ENCODE results near the gene PPP2CA. TPM values are rescaled to one million over a fixed set of nuclear protein-coding genes. Genes with fewer than 3 reads are reported as not detected.

The PPP2CA gene
- total and polyA plus RNA-seq, 2 of the 4 experiments (the other 2 are of a cell fraction): 70.6 to 73.6 TPM

DNA sequence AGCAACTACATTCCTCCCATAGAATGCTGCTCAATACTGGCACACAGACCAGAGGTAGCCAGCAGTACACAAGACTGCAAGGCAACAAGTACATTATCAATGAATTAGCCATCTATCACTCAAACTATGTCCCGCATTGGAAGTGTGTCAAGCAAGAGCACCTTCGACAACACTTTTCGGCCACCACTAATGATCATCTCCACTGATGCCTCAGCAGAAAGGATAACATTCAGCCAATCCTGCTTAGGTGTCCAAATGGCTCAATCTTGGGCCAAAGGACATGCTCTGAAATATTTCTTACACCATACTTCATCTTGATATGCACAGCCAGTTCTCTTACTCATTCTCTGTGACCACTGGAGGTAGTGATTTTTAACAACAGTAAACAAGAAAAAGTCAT, 74.2 kb downstream of the PPP2CA start:
- TF ChIP-seq CEBPB (IDR thresholded peaks at IDR 0.05; ENCODE audit: low read depth, low read length): no peak
- TF ChIP-seq, protein P1, sequence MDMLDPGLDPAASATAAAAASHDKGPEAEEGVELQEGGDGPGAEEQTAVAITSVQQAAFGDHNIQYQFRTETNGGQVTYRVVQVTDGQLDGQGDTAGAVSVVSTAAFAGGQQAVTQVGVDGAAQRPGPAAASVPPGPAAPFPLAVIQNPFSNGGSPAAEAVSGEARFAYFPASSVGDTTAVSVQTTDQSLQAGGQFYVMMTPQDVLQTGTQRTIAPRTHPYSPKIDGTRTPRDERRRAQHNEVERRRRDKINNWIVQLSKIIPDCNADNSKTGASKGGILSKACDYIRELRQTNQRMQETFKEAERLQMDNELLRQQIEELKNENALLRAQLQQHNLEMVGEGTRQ (IDR thresholded peaks at IDR 0.05; ENCODE audit: low read depth, low read length): no peak
- TF ChIP-seq MXI1 (IDR thresholded peaks at IDR 0.05; ENCODE audit: borderline replicate concordance, low read depth, low read length): no peak
- TF ChIP-seq, protein P2, sequence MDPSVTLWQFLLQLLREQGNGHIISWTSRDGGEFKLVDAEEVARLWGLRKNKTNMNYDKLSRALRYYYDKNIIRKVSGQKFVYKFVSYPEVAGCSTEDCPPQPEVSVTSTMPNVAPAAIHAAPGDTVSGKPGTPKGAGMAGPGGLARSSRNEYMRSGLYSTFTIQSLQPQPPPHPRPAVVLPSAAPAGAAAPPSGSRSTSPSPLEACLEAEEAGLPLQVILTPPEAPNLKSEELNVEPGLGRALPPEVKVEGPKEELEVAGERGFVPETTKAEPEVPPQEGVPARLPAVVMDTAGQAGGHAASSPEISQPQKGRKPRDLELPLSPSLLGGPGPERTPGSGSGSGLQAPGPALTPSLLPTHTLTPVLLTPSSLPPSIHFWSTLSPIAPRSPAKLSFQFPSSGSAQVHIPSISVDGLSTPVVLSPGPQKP (IDR thresholded peaks at IDR 0.05; ENCODE audit: borderline replicate concordance, low read depth, low read length): no peak
- no peak for TF ChIP-seq MAZ (IDR thresholded peaks at IDR 0.05; ENCODE audit: borderline replicate concordance, low read depth, low read length)
- no peak for TF ChIP-seq RCOR1 (IDR thresholded peaks at IDR 0.05; ENCODE audit: insufficient replicate concordance, low read length)
- TF ChIP-seq RFX5 (IDR thresholded peaks at IDR 0.05; ENCODE audit: low read depth, low read length): no peak
- TF ChIP-seq, protein P3, sequence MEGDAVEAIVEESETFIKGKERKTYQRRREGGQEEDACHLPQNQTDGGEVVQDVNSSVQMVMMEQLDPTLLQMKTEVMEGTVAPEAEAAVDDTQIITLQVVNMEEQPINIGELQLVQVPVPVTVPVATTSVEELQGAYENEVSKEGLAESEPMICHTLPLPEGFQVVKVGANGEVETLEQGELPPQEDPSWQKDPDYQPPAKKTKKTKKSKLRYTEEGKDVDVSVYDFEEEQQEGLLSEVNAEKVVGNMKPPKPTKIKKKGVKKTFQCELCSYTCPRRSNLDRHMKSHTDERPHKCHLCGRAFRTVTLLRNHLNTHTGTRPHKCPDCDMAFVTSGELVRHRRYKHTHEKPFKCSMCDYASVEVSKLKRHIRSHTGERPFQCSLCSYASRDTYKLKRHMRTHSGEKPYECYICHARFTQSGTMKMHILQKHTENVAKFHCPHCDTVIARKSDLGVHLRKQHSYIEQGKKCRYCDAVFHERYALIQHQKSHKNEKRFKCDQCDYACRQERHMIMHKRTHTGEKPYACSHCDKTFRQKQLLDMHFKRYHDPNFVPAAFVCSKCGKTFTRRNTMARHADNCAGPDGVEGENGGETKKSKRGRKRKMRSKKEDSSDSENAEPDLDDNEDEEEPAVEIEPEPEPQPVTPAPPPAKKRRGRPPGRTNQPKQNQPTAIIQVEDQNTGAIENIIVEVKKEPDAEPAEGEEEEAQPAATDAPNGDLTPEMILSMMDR (conservative IDR thresholded peaks at IDR 0.05; ENCODE audit: low read depth, low read length): no peak
- TF ChIP-seq BHLHE40 (IDR thresholded peaks at IDR 0.05; ENCODE audit: low read depth, low read length): no peak
- no peak for TF ChIP-seq RAD21 (IDR thresholded peaks at IDR 0.05; ENCODE audit: low read length)
- TF ChIP-seq SMC3 (IDR thresholded peaks at IDR 0.05; ENCODE audit: low read depth, low read length): no peak
- no peak for TF ChIP-seq POLR2A (IDR thresholded peaks at IDR 0.05; ENCODE audit: low read depth, low read length)
- no peak for TF ChIP-seq NFE2L2 (IDR thresholded peaks at IDR 0.05; ENCODE audit: low read depth, low read length)
- TF ChIP-seq FOS (IDR thresholded peaks at IDR 0.05; ENCODE audit: low read depth, low read length): no peak
- TF ChIP-seq CHD1 (IDR thresholded peaks at IDR 0.05; ENCODE audit: low read depth, low read length): no peak
- TF ChIP-seq MAFK (IDR thresholded peaks at IDR 0.05; ENCODE audit: low read depth, low read length): no peak
- ATAC-seq (ENCODE audit: low read depth) (no peak), DNase-seq (no peak)
- Histone ChIP-seq H3K4ac (ENCODE audit: low read depth, low read length) (no peak overlapping the region), H2AFZ (replicated peaks; ENCODE audit: low read length, poor library complexity) (no peak overlapping the region), H2AK9ac (replicated peaks; ENCODE audit: low read depth, low read length, poor library complexity) (no peak overlapping the region), H2BK5ac (ENCODE audit: low read depth, low read length, poor library complexity, severe bottlenecking) (no peak overlapping the region), H3K14ac (replicated peaks; ENCODE audit: low read depth, low read length) (no peak overlapping the region), H4K20me1 (ENCODE audit: insufficient read depth, low read length) (peaks cover 49% of the 10 kb centered on the region), H3K9me3 (ENCODE audit: control insufficient read depth, insufficient read depth, low read length) (no peaks in the 10 kb centered on the region), H3K4me1 (ENCODE audit: control insufficient read depth, insufficient read depth, low read length) (peaks cover 13% of the 10 kb centered on the region), H4K5ac (ENCODE audit: low read depth, low read length) (no peak overlapping the region), H2AK5ac (ENCODE audit: low read depth, low read length) (no peak overlapping the region), H2BK120ac (ENCODE audit: low read depth, low read length) (no peak overlapping the region), H2BK20ac (ENCODE audit: low read depth, low read length) (no peak overlapping the region), H3K9me1 (ENCODE audit: insufficient read depth, low read length) (peaks cover 27% of the 10 kb centered on the region), H3K27ac (ENCODE audit: insufficient read depth, low read length) (no peak overlapping the region), H4K8ac (ENCODE audit: low read depth in 2 of 2, low read length in 2 of 2) (no peak overlapping the region), H3K79me1 (ENCODE audit: low read depth in 1 of 2, low read length in 2 of 2) (peaks cover 29 to 75% of the 10 kb centered on the region in 2 experiments), H3K18ac (ENCODE audit: low read depth, low read length) (no peak overlapping the region), H3K4me3 (ENCODE audit: insufficient read depth, low read depth, low read length) (no peak overlapping the region), H4K91ac (ENCODE audit: insufficient read depth, low read depth, low read length) (no peak overlapping the region), H3K56ac (ENCODE audit: extremely low read depth, insufficient read depth, low read length) (no peak overlapping the region), H3K9ac (ENCODE audit: low read depth, low read length) (no peak overlapping the region), H3K27me3 (ENCODE audit: control insufficient read depth, insufficient read depth, low read length) (no peaks in the 10 kb centered on the region), H2BK15ac (ENCODE audit: low read depth, low read length) (no peak overlapping the region), H3K36me3 (ENCODE audit: control insufficient read depth, insufficient read depth, low read length) (peaks cover 33% of the 10 kb centered on the region), H3K4me2 (ENCODE audit: low read depth, low read length) (no peak overlapping the region), H3K23ac (ENCODE audit: low read depth, low read length) (no peak overlapping the region)
- intact Hi-C loops (cut with micrococcal nuclease): no loop called here
- BruUV-seq (replicated peaks): no TSS peak
- in situ Hi-C loops (cut with MboI; ENCODE audit: low sequenced_read_pairs): no loop called here
- WGBS, 2 experiments (ENCODE audit: extremely low coverage in 2 of 2, insufficient read length in 1 of 2): no CpG with 5 or more reads among the region's 3 CpGs
- dilution Hi-C loops (cut with HindIII; ENCODE audit: low sequenced_read_pairs, unreplicated experiment): no loop called here
- CTCF ChIA-PET: interaction anchor here (1.1 kb wide), 1 partner anchor 112 kb away, joined by 5 read pairs; no protein-coding TSS in a partner anchor
- POLR2A ChIA-PET (ENCODE audit: unreplicated experiment): no interaction called here

All from IMR-90 (cell line).